Body of pancreas (tissue), 4 donors: ENCODE results near the gene TIMP4. TPM values are rescaled to one million over a fixed set of nuclear protein-coding genes. Genes with fewer than 3 reads are reported as not detected.
A peak's percentile ranks its signal among the peaks of the same experiment; 100 is the strongest.

Source experiments
- ATAC-seq: fragments of 150-250 bp; one replicate; pipeline ENCODE4 v1.9.1; 2016
- DNase-seq, 4 donors: peaks; one replicate each; pipeline ENCODE4 v3.0.0-alpha.2; 2019
- H3K27ac ChIP-seq, 4 donors: fragments of 200-600 bp; sonication (generic); 1 replicate in 3 of 4; 2 replicates in 1 of 4; pipeline versions ENCODE4 v1.5.1 to v1.6.1; 2016 to 2019; ENCODE audit warnings: mild to moderate bottlenecking in 1 of 4, mixed read lengths in 1 of 4, moderate library complexity in 1 of 4
- H3K27me3 ChIP-seq, 2 donors: fragments of 200-600 bp; sonication (generic); one replicate each; pipeline ENCODE4 v1.6.0; 2016; ENCODE audit warnings: mild to moderate bottlenecking in 1 of 2
- H3K36me3 ChIP-seq, 2 donors: fragments of 200-600 bp; sonication (generic); replicated peaks in 1 of 2; 2 replicates each; pipeline ENCODE4 v1.5.1; 2016; ENCODE audit warnings: low read depth in 2 of 2; ENCODE audit not compliant: insufficient read depth in 1 of 2
- H3K4me1 ChIP-seq: fragments of 200-600 bp; sonication (generic); one replicate; pipeline ENCODE4 v1.6.0; 2016
- H3K4me3 ChIP-seq, 2 donors: fragments of 200-600 bp; sonication (generic); 1 replicate in 1 of 2; 2 replicates in 1 of 2; pipeline ENCODE4 v1.5.1; 2016 to 2019
- H3K9me3 ChIP-seq, 3 donors: fragments of 200-600 bp; sonication (generic); 1 replicate in 2 of 3; 2 replicates in 1 of 3; pipeline ENCODE4 v1.5.1; 2016
- CTCF ChIP-seq, 7 experiments: fragments of 450-650 bp in 4 of 7; fragments of 200-600 bp in 3 of 7; sonication (generic) in 3 of 7; IDR thresholded peaks; one replicate each; pipeline ENCODE4 v1.5.1; 2016 to 2019; ENCODE audit warnings: antibody characterized with exemption in 7 of 7
- POLR2A ChIP-seq, 3 donors: fragments of 450-650 bp; IDR thresholded peaks; one replicate each; pipeline ENCODE4 v1.6.1; 2016; ENCODE audit warnings: antibody characterized with exemption in 3 of 3, mild to moderate bottlenecking in 2 of 3
- WGBS, 2 donors: methylation state at CpG; one replicate each; pipeline ENCODE4 v1.1.5; 2017; 5-methylcytosine and 5-hydroxymethylcytosine counted together
- intact Hi-C: fragments of 100-400 bp; cut with DNase I; formaldehyde crosslinking; loops from one replicate; pipeline ENCODE4 v1.15.1; 2023
- total RNA-seq, 2 donors: library from RNA; depleted of rRNA; stranded (reverse); fragments of >200 nt; gene quantifications; one replicate each; pipeline ENCODE4 v1.1.0, GENCODE V29; 2016

TIMP4 gene
- total RNA-seq, 2 donors from 2014 or later = 11.7 to 41.5 TPM

GRCh38 chr3:12179441-12179840 lies 20.7 kb upstream of the TIMP4 start:
- H3K36me3 ChIP-seq = no peaks in the 10 kb centered on the region
- H3K4me3 ChIP-seq = no peak overlapping the region
- 85 to 91% methylated on average over 1 of the region's 1 CpG for WGBS, 2 donors
- no peaks in the 10 kb centered on the region for H3K27me3 ChIP-seq
- DNase-seq (no peak), ATAC-seq (no peak)
- intact Hi-C loops = no loop called here
- TF ChIP-seq CTCF (IDR thresholded peaks at IDR 0.05) = no peak
- no peak for TF ChIP-seq POLR2A (IDR thresholded peaks at IDR 0.05)
- H3K4me1 ChIP-seq = no peaks in the 10 kb centered on the region
- no peak overlapping the region for H3K27ac ChIP-seq
- no peaks in the 10 kb centered on the region for H3K9me3 ChIP-seq

GRCh38 chr3:12178091-12178820 lies 19.5 kb upstream of the TIMP4 start:
- Histone ChIP-seq H3K27ac (no peak overlapping the region), H3K4me1 (no peaks in the 10 kb centered on the region), H3K4me3 (no peak overlapping the region), H3K9me3 (no peaks in the 10 kb centered on the region), H3K27me3 (no peaks in the 10 kb centered on the region), H3K36me3 (no peaks in the 10 kb centered on the region)
- DNase-seq = peak; percentile 15 to 64 (median 33)
- WGBS, 2 donors = 53 to 72% methylated on average over 6 of the region's 6 CpGs
- TF ChIP-seq CTCF (IDR thresholded peaks at IDR 0.05) (no peak), POLR2A (IDR thresholded peaks at IDR 0.05) (no peak)
- no peak for ATAC-seq
- intact Hi-C loops = no loop called here

GRCh38 chr3:12177126-12177525 lies 18.4 kb upstream of the TIMP4 start:
- Histone ChIP-seq H3K4me3 (no peak overlapping the region), H3K27me3 (no peaks in the 10 kb centered on the region), H3K9me3 (no peaks in the 10 kb centered on the region), H3K27ac (no peak overlapping the region), H3K4me1 (no peaks in the 10 kb centered on the region), H3K36me3 (no peaks in the 10 kb centered on the region)
- WGBS, 2 donors = 55 to 74% methylated on average over 2 of the region's 2 CpGs
- DNase-seq (no peak), ATAC-seq (no peak)
- TF ChIP-seq CTCF (IDR thresholded peaks at IDR 0.05) = no peak
- no peak for TF ChIP-seq POLR2A (IDR thresholded peaks at IDR 0.05)
- intact Hi-C loops = no loop called here

- Histone ChIP-seq H3K27ac (no peak overlapping the region), H3K9me3 (no peaks in the 10 kb centered on the region), H3K27me3 (no peaks in the 10 kb centered on the region), H3K4me3 (no peak overlapping the region), H3K36me3 (no peaks in the 10 kb centered on the region), H3K4me1 (no peaks in the 10 kb centered on the region)
- TF ChIP-seq CTCF (IDR thresholded peaks at IDR 0.05) = peak; percentile 58 to 79 (median 66)
- TF ChIP-seq POLR2A (IDR thresholded peaks at IDR 0.05) = no peak
- WGBS, 2 donors = 44 to 46% methylated on average over 2 to 3 of the region's 3 CpGs
- peak; percentile 68 for ATAC-seq
- intact Hi-C loops = no loop called here
- peak; percentile 54 to 73 (median 61) for DNase-seq
Measured at GRCh38 chr3:12175844-12176453, 17.2 kb upstream of the TIMP4 start.
